Caco-2 (cell line): ENCODE data around the gene SPACA7. TPM values are rescaled to one million over a fixed set of nuclear protein-coding genes. Genes with fewer than 3 reads are reported as not detected.

Experiments used
- BruUV-seq: library from RNA; stranded (reverse); fragments of 400-500 nt; replicated peaks from 2 replicates; lab custom pipeline; 2021; lab: Mats Ljungman, UMichigan
- CTCF ChIA-PET: fragments of 300-600 bp; sonication (Branson Sonifier 250); formaldehyde crosslinking; loops from one replicate; lab custom pipeline; 2022; ENCODE audit warnings: antibody characterized with exemption; lab: Charles Lee
- POLR2A ChIA-PET: fragments of 300-600 bp; sonication (Branson Sonifier 250); formaldehyde crosslinking; loops from one replicate; lab custom pipeline; 2022; ENCODE audit warnings: antibody characterized with exemption; lab: Charles Lee
- DNase-seq, 2 experiments: peaks; one replicate each; pipeline versions ENCODE4 v3.0.0 to v3.0.0-alpha.2; 2020 to 2022
- H3K27me3 ChIP-seq: replicated peaks from 2 replicates; pipeline ENCODE4 v1.6.0; 2011; ENCODE audit warnings: low read length; ENCODE audit not compliant: control insufficient read depth, insufficient read depth
- H3K36me3 ChIP-seq: 2 replicates; pipeline ENCODE4 v1.5.1; 2011; ENCODE audit warnings: low read length; ENCODE audit not compliant: control insufficient read depth, insufficient read depth
- H3K4me1 ChIP-seq: fragments of 250-450 bp; sonication (Bioruptor Pico); 2 replicates; pipeline ENCODE4 v1.5.1; 2020; ENCODE audit warnings: mild to moderate bottlenecking
- H3K4me3 ChIP-seq: 2 replicates; pipeline ENCODE4 v1.5.1; 2011; ENCODE audit warnings: low read depth, mild to moderate bottlenecking, control low read depth, low read length
- H3K9me3 ChIP-seq: fragments of 250-450 bp; sonication (Bioruptor Pico); 2 replicates; pipeline ENCODE4 v1.5.1; 2020; ENCODE audit warnings: mild to moderate bottlenecking, moderate library complexity
- H3K27ac Mint-ChIP-seq: one replicate; pipeline ENCODE4 v1.8.0; 2022; ENCODE audit warnings: mixed read lengths; ENCODE audit not compliant: unreplicated experiment
- H3K27me3 Mint-ChIP-seq: one replicate; pipeline ENCODE4 v1.8.0; 2022; ENCODE audit warnings: mixed read lengths; ENCODE audit not compliant: insufficient read depth, unreplicated experiment
- H3K36me3 Mint-ChIP-seq: one replicate; pipeline ENCODE4 v1.8.0; 2022; ENCODE audit warnings: mild to moderate bottlenecking, mixed read lengths; ENCODE audit not compliant: insufficient read depth, unreplicated experiment
- H3K4me1 Mint-ChIP-seq: one replicate; pipeline ENCODE4 v1.8.0; 2022; ENCODE audit warnings: low read depth, mixed read lengths; ENCODE audit not compliant: unreplicated experiment
- H3K4me3 Mint-ChIP-seq: one replicate; pipeline ENCODE4 v1.8.0; 2022; ENCODE audit warnings: mild to moderate bottlenecking, moderate library complexity, mixed read lengths; ENCODE audit not compliant: unreplicated experiment
- H3K9me3 Mint-ChIP-seq: one replicate; pipeline ENCODE4 v1.8.0; 2022; ENCODE audit warnings: mixed read lengths; ENCODE audit not compliant: unreplicated experiment
- intact Hi-C: fragments of 100-400 bp; cut with micrococcal nuclease; formaldehyde crosslinking; loops from one replicate; pipeline ENCODE4 v1.10.0; 2022; ENCODE audit not compliant: unreplicated experiment
- total RNA-seq: library from RNA; stranded (reverse); gene quantifications from 2 replicates; pipeline ENCODE4 v1.2.3, GENCODE V29; 2022
- TF ChIP-seq, protein P1 (sequence below), 2 experiments: fragments of 200-600 bp in 1 of 2; IDR thresholded peaks; 1 replicate in 1 of 2; 2 replicates in 1 of 2; pipeline versions ENCODE4 v1.5.1 to v1.8.0; 2011 to 2022; ENCODE audit warnings: antibody characterized with exemption in 1 of 2, control low read depth in 1 of 2, inconsistent platforms in 1 of 2, low read depth in 1 of 2, low read length in 1 of 2, mild to moderate bottlenecking in 1 of 2, moderate library complexity in 1 of 2; ENCODE audit not compliant: insufficient read depth in 1 of 2, severe bottlenecking in 1 of 2, unreplicated experiment in 1 of 2

Gene SPACA7
- total RNA-seq, 1 experiment from 2014 or later = not detected

DNA sequence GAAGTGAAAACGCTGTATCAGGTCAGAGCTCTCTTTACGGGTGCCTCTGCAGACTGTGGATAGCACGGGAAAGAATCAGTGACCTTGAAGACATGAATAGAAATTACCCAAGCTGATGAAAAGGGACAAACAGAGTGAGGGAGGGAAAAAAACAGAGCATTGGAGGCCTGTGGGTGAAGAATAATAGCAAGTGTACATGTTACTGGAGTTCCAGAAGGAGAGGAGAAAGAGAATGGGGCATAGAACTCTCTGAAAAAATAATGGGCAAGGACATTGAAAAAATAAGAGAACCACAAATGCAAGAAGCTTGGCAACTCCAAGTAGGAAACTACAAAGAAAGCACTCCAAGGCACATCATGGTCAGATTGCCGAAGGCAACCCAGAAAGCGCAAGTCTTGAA, 86.3 kb downstream of the SPACA7 start:
- H3K27me3 Mint-ChIP-seq = peaks cover 14% of the 10 kb centered on the region
- H3K4me1 Mint-ChIP-seq = no peaks in the 10 kb centered on the region
- Histone ChIP-seq H3K4me3 (no peak overlapping the region), H3K27me3 (no peaks in the 10 kb centered on the region; the same call in 1 of the 2 replicates), H3K9me3 (no peaks in the 10 kb centered on the region), H3K36me3 (no peaks in the 10 kb centered on the region), H3K4me1 (no peaks in the 10 kb centered on the region)
- BruUV-seq = no TSS peak
- H3K27ac Mint-ChIP-seq = no peak overlapping the region
- no peaks in the 10 kb centered on the region for H3K36me3 Mint-ChIP-seq
- ChIA-PET CTCF (no interaction called here), POLR2A (no interaction called here)
- intact Hi-C loops = no loop called here
- TF ChIP-seq, protein P1, sequence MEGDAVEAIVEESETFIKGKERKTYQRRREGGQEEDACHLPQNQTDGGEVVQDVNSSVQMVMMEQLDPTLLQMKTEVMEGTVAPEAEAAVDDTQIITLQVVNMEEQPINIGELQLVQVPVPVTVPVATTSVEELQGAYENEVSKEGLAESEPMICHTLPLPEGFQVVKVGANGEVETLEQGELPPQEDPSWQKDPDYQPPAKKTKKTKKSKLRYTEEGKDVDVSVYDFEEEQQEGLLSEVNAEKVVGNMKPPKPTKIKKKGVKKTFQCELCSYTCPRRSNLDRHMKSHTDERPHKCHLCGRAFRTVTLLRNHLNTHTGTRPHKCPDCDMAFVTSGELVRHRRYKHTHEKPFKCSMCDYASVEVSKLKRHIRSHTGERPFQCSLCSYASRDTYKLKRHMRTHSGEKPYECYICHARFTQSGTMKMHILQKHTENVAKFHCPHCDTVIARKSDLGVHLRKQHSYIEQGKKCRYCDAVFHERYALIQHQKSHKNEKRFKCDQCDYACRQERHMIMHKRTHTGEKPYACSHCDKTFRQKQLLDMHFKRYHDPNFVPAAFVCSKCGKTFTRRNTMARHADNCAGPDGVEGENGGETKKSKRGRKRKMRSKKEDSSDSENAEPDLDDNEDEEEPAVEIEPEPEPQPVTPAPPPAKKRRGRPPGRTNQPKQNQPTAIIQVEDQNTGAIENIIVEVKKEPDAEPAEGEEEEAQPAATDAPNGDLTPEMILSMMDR (IDR thresholded peaks at IDR 0.05; ENCODE audit: insufficient read depth in 1 of 2, low read depth in 1 of 2, low read length in 1 of 2, severe bottlenecking in 1 of 2, unreplicated experiment in 1 of 2) = no peak
- H3K4me3 Mint-ChIP-seq = no peak overlapping the region
- no peak for DNase-seq
- peaks cover 10% of the 10 kb centered on the region for H3K9me3 Mint-ChIP-seq

DNA sequence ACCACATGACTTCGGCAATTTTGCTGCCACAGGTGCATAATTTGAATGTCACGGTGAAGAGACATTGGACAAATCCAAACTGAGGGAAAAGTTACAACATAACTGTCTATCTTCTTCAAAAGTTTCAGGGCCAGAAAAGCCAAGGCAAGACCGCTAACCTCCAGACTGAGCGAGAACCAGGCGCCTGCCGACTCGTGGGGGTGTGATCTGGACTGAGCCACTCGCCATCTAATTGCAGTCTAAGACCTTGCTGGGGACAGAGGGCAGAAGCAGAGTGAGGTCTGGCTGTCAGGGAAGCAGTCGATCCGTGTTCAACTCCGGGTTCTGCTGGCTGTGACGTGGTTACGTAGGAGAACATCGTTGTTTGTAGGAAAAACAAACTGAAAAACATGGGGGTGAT, 88.6 kb downstream of the SPACA7 start:
- no TSS peak for BruUV-seq
- TF ChIP-seq, protein P1 (IDR thresholded peaks at IDR 0.05; ENCODE audit: insufficient read depth in 1 of 2, low read depth in 1 of 2, low read length in 1 of 2, severe bottlenecking in 1 of 2, unreplicated experiment in 1 of 2) = no peak
- no peaks in the 10 kb centered on the region for H3K36me3 ChIP-seq
- Mint-ChIP-seq H3K9me3 (peaks cover 4% of the 10 kb centered on the region), H3K27ac (no peak overlapping the region), H3K27me3 (peaks cover 5% of the 10 kb centered on the region), H3K4me3 (no peak overlapping the region), H3K4me1 (no peaks in the 10 kb centered on the region), H3K36me3 (no peaks in the 10 kb centered on the region)
- no peaks in the 10 kb centered on the region for H3K9me3 ChIP-seq
- no peaks in the 10 kb centered on the region for H3K4me1 ChIP-seq
- no peak for DNase-seq
- no peak overlapping the region for H3K4me3 ChIP-seq
- ChIA-PET POLR2A (no interaction called here), CTCF (no interaction called here)
- H3K27me3 ChIP-seq = no peaks in the 10 kb centered on the region
- intact Hi-C loops = no loop called here

DNA sequence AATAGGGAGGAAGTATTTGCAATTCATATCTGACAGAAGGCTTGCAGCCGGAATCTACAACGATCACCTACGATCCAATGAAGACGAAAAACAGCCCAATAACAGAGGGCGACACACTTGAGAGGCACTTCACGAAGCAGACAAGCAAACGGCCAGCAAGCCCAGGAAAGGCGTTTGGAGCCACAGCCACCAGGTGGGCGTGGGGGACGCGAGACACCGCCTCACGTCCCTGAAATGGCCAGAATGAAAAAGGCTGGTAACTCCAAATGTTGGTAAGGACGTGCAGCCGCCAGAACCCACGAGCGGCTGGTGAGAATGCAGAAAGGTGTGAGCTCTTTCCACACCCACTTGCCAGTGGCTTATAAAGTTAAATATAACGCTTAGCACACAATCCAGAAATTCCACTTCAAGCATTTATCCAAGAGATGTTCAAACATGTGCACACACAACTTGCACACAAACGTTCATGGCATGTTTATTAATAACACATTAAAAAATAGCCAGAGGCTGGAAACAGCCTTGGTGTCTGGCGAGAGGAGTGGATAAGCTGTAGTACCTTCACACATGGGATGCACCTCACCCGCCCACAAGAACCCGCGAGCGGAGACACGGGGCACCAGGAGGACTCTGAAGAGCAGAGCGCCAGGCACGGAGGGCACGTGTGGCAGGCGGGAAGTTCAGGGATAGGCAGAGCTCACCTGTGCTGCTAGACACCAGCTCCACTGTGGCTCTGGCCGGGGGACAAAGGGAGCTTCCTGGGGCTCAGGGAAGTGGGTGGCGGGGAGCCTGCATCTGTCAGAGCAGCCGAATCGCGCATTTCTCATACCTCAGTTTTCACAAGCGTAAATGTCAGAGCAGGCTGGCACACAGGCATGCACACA, 89.3 kb downstream of the SPACA7 start:
- CTCF ChIA-PET = no interaction called here

More for the DNA sequence above, 89.3 kb downstream of the SPACA7 start:
- intact Hi-C loops = no loop called here
- H3K9me3 Mint-ChIP-seq = no peaks in the 10 kb centered on the region
- BruUV-seq = no TSS peak
- H3K27ac Mint-ChIP-seq = no peak overlapping the region
- Histone ChIP-seq H3K4me3 (no peak overlapping the region), H3K36me3 (no peaks in the 10 kb centered on the region), H3K4me1 (no peaks in the 10 kb centered on the region), H3K9me3 (no peaks in the 10 kb centered on the region), H3K27me3 (no peaks in the 10 kb centered on the region)
- peaks cover 4% of the 10 kb centered on the region for H3K27me3 Mint-ChIP-seq
- TF ChIP-seq, protein P1 (IDR thresholded peaks at IDR 0.05; ENCODE audit: insufficient read depth in 1 of 2, low read depth in 1 of 2, low read length in 1 of 2, severe bottlenecking in 1 of 2, unreplicated experiment in 1 of 2) = no peak
- no peak for DNase-seq
- H3K36me3 Mint-ChIP-seq = no peaks in the 10 kb centered on the region
- POLR2A ChIA-PET = no interaction called here
- no peaks in the 10 kb centered on the region for H3K4me1 Mint-ChIP-seq
- H3K4me3 Mint-ChIP-seq = no peak overlapping the region
